GM19324 (cell line): ENCODE measurements around the gene NCR1.
"Not testable (repeated sequence)": the region's sequence is repeated elsewhere in the genome, so short reads cannot be mapped to it uniquely, and the experiment has no call there.

Experiments used
- ATAC-seq: cut with Tn5 transposase; IDR thresholded peaks from one replicate; pipeline ENCODE4 v1.9.1; 2021; ENCODE audit warnings: mild to moderate bottlenecking, moderate library complexity; ENCODE audit not compliant: unreplicated experiment, low FRiP score

The NCR1 gene

GRCh38 chr19:54905421-54905802 is 536 bp upstream of the NCR1 start:
- ATAC-seq: no peak

- no peak for ATAC-seq
Measured at GRCh38 chr19:54906819-54907218, 871 bp downstream of the NCR1 start.

- not testable (repeated sequence) for ATAC-seq
Measured at GRCh38 chr19:54907899-54908298, 2.0 kb downstream of the NCR1 start.

GRCh38 chr19:54916822-54917221 is 10.9 kb downstream of the NCR1 start:
- no peak for ATAC-seq

GRCh38 chr19:54918499-54918898 is 12.6 kb downstream of the NCR1 start:
- no peak for ATAC-seq

GRCh38 chr19:54919646-54920563 is 14.0 kb downstream of the NCR1 start:
- ATAC-seq: not testable (repeated sequence)

- ATAC-seq: no peak
Measured at GRCh38 chr19:54921082-54921481, 15.1 kb downstream of the NCR1 start.

- ATAC-seq: no peak
Measured at GRCh38 chr19:54923276-54923675, 17.3 kb downstream of the NCR1 start.

- no peak for ATAC-seq
Measured at GRCh38 chr19:54928299-54928698, 22.4 kb downstream of the NCR1 start.

GRCh38 chr19:54937926-54938325 is 32.0 kb downstream of the NCR1 start:
- ATAC-seq: peak; percentile 49

GRCh38 chr19:54938906-54939305 is 33.0 kb downstream of the NCR1 start:
- ATAC-seq: no peak

- not testable (repeated sequence) for ATAC-seq
Measured at GRCh38 chr19:54939538-54939937, 33.6 kb downstream of the NCR1 start.

GRCh38 chr19:54943772-54944361 is 37.9 kb downstream of the NCR1 start:
- not testable (repeated sequence) for ATAC-seq

GRCh38 chr19:54947381-54947780 is 41.4 kb downstream of the NCR1 start, which contains the start of gene NLRP7:
NLRP7 (minus strand) TSS chr19:54947530.
- no peak for ATAC-seq

GRCh38 chr19:54949412-54949811 is 43.5 kb downstream of the NCR1 start:
- ATAC-seq: no peak

- ATAC-seq: not testable (repeated sequence)
Measured at GRCh38 chr19:54950580-54950979, 44.6 kb downstream of the NCR1 start.

- no peak for ATAC-seq
Measured at GRCh38 chr19:54952591-54953344, 46.8 kb downstream of the NCR1 start.

GRCh38 chr19:54953345-54953713 is 47.4 kb downstream of the NCR1 start:
- not testable (repeated sequence) for ATAC-seq

- no peak for ATAC-seq
Measured at GRCh38 chr19:54955376-54955775, 49.4 kb downstream of the NCR1 start.

- ATAC-seq: no peak
Measured at GRCh38 chr19:54959840-54960239, 53.9 kb downstream of the NCR1 start.
